HepG2 (cell line): ENCODE results near the gene NCOA3. TPM values are rescaled to one million over a fixed set of nuclear protein-coding genes. Genes with fewer than 3 reads are reported as not detected.
A peak's percentile ranks its signal among the peaks of the same experiment; 100 is the strongest.

Experiments used
- BHLHE40 ChIP-seq: IDR thresholded peaks from 2 replicates; pipeline ENCODE4 v1.6.1; 2011; ENCODE audit warnings: low read length, improper control_type of control experiment
- BRD4 ChIP-seq: sonication (generic); formaldehyde crosslinking; IDR thresholded peaks from 2 replicates; pipeline ENCODE4 v1.4.0; 2020; ENCODE audit warnings: missing genetic modification reagents
- CC2D1A ChIP-seq: sonication (generic); formaldehyde crosslinking; IDR thresholded peaks from 2 replicates; pipeline ENCODE4 v1.8.1; 2023; ENCODE audit warnings: mild to moderate bottlenecking, missing genetic modification reagents
- EEA1 ChIP-seq: sonication (generic); formaldehyde crosslinking; IDR thresholded peaks from 2 replicates; pipeline ENCODE4 v1.5.1; 2020; ENCODE audit warnings: mild to moderate bottlenecking, missing genetic modification reagents, borderline replicate concordance
- HOXA7 ChIP-seq: sonication (generic); formaldehyde crosslinking; IDR thresholded peaks from 2 replicates; pipeline ENCODE4 v1.8.1; 2022; ENCODE audit warnings: mild to moderate bottlenecking, missing genetic modification reagents, moderate library complexity
- KMT2A ChIP-seq: sonication (generic); formaldehyde crosslinking; IDR thresholded peaks from 2 replicates; pipeline ENCODE4 v1.4.0; 2020; ENCODE audit warnings: missing genetic modification reagents
- MBNL3 ChIP-seq: fragments of 250-450 bp; sonication (Bioruptor Pico); conservative IDR thresholded peaks from 2 replicates; pipeline ENCODE4 v1.8.0; 2022; ENCODE audit warnings: mild to moderate bottlenecking, inconsistent platforms
- NFYB ChIP-seq: sonication (generic); formaldehyde crosslinking; IDR thresholded peaks from 2 replicates; pipeline ENCODE4 v1.4.0; 2020; ENCODE audit warnings: missing genetic modification reagents
- PAX8 ChIP-seq: sonication (generic); formaldehyde crosslinking; IDR thresholded peaks from 2 replicates; pipeline ENCODE4 v1.8.0; 2022; ENCODE audit warnings: mild to moderate bottlenecking, missing genetic modification reagents, borderline replicate concordance
- PLRG1 ChIP-seq: fragments of 450-650 bp; conservative IDR thresholded peaks from 2 replicates; pipeline ENCODE4 v1.6.1; 2016
- RARG ChIP-seq: sonication (generic); formaldehyde crosslinking; IDR thresholded peaks from 2 replicates; pipeline ENCODE4 v1.4.0; 2020; ENCODE audit warnings: low read depth, mild to moderate bottlenecking, missing genetic modification reagents
- RBAK ChIP-seq: sonication (generic); formaldehyde crosslinking; IDR thresholded peaks from 2 replicates; pipeline ENCODE4 v1.5.1; 2020; ENCODE audit warnings: mild to moderate bottlenecking, missing genetic modification reagents
- RXRB ChIP-seq: IDR thresholded peaks from 2 replicates; pipeline ENCODE4 v1.6.1; 2016; ENCODE audit warnings: borderline replicate concordance, missing genetic modification reagents, missing compliant biosample characterization
- SMC3 ChIP-seq: IDR thresholded peaks from 2 replicates; pipeline ENCODE4 v1.6.1; 2011; ENCODE audit warnings: low read length, improper control_type of control experiment
- SRY ChIP-seq: sonication (generic); formaldehyde crosslinking; IDR thresholded peaks from 2 replicates; pipeline ENCODE4 v1.8.0; 2022; ENCODE audit warnings: mild to moderate bottlenecking, missing genetic modification reagents
- ZBTB1 ChIP-seq: sonication (generic); formaldehyde crosslinking; IDR thresholded peaks from 2 replicates; pipeline ENCODE4 v1.4.0; 2020; ENCODE audit warnings: missing genetic modification reagents, borderline replicate concordance
- ZNF546 ChIP-seq: sonication (generic); formaldehyde crosslinking; conservative IDR thresholded peaks from 2 replicates; pipeline ENCODE4 v1.8.1; 2023; ENCODE audit warnings: mild to moderate bottlenecking, missing genetic modification reagents
- polyA plus RNA-seq, 8 experiments: library from polyadenylated mRNA; depleted of rRNA in 3 of 8; stranded (reverse) in 7 of 8; unstranded in 1 of 8; fragments of >200 nt; fragmentation: Illumina TruSeq in 4 of 8; extraction: Trizol in 4 of 8; gene quantifications; 2 replicates each; pipeline versions ENCODE4 v1.2.1 to v1.2.3, GENCODE V29; 2011 to 2016; ENCODE audit warnings: low read depth in 4 of 8, missing spikeins in 1 of 8, mixed read lengths in 1 of 8; ENCODE audit not compliant: insufficient read depth in 1 of 8
- total RNA-seq, 5 experiments: library from RNA; depleted of rRNA; stranded (reverse); fragments of >200 nt; fragmentation: Illumina TruSeq; extraction: Trizol; gene quantifications; 2 replicates each; pipeline ENCODE4 v1.2.3, GENCODE V29; 2016; ENCODE audit warnings: low read depth in 1 of 5
- TF ChIP-seq, protein P1 (sequence below): sonication (generic); formaldehyde crosslinking; IDR thresholded peaks from 2 replicates; pipeline ENCODE4 v1.4.0; 2020; ENCODE audit warnings: missing genetic modification reagents
- TF ChIP-seq, protein P2 (sequence below): sonication (generic); formaldehyde crosslinking; IDR thresholded peaks from 2 replicates; pipeline ENCODE4 v1.4.0; 2020; ENCODE audit warnings: mild to moderate bottlenecking, missing genetic modification reagents
- TF ChIP-seq, protein P3 (sequence below): sonication (generic); formaldehyde crosslinking; IDR thresholded peaks from 2 replicates; pipeline ENCODE4 v1.4.0; 2020; ENCODE audit warnings: mild to moderate bottlenecking, missing genetic modification reagents, borderline replicate concordance
- TF ChIP-seq, protein P4 (sequence below): sonication (generic); formaldehyde crosslinking; IDR thresholded peaks from 2 replicates; pipeline ENCODE4 v1.5.0; 2020; ENCODE audit warnings: missing genetic modification reagents, mild to moderate bottlenecking, borderline replicate concordance

Gene NCOA3
- total and polyA plus RNA-seq, 2 of the 13 experiments (the other 11 are each of a cell fraction or from before 2014, with no cell fraction given), result 35.0 to 56.8 TPM

DNA sequence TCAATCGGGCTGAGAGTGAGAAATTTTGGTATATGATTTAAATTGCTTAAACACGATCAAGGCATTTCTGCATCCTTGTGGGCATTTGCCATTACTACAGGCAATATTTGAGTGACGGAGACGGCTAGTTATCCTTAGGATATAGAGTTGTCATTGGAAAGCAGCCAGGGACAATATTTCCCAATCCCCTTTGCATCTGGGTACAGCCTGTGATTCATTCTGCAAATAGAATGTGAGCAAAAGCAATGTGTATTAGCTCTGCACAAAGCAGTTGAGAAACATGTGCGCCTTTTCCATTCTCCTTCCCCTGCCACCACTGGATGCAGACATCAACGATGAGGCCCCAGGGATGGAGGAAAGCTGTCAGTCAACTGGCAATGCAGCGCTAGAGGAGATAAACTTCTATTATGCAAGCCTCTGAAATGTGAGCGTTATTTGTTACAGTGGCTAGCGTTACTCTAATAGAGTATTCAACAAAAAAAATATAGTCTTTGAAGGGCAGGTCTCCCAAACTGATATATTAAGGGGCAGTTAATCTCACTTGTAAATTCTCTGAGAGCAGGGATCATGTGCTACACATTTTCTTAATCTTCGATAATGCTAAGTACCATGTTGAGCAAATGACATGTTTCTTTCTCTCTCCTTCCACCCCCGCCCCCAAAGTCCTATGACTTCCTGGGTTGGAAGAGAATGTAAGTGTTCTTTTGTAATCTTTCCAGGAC is 37.1 kb upstream of the NCOA3 start (continued):
- TF ChIP-seq HOXA7 (CRISPR knock-in tag) (no peak), KMT2A (CRISPR knock-in tag) (peak; percentile 83), SMC3 (peak; percentile 84), PLRG1 (no peak), ZBTB1 (no peak), CC2D1A (CRISPR knock-in tag) (no peak), SRY (CRISPR knock-in tag) (no peak), PAX8 (CRISPR knock-in tag) (no peak), RARG (no peak), MBNL3 (CRISPR knock-in tag) (no peak), NFYB (CRISPR knock-in tag) (peak; percentile 48), RBAK (CRISPR knock-in tag) (peak; percentile 91), ZNF546 (CRISPR knock-in tag) (no peak), RXRB (peak; percentile 96), EEA1 (no peak), BRD4 (peak; percentile 83), BHLHE40 (peak; percentile 82)
- TF ChIP-seq, protein P1, sequence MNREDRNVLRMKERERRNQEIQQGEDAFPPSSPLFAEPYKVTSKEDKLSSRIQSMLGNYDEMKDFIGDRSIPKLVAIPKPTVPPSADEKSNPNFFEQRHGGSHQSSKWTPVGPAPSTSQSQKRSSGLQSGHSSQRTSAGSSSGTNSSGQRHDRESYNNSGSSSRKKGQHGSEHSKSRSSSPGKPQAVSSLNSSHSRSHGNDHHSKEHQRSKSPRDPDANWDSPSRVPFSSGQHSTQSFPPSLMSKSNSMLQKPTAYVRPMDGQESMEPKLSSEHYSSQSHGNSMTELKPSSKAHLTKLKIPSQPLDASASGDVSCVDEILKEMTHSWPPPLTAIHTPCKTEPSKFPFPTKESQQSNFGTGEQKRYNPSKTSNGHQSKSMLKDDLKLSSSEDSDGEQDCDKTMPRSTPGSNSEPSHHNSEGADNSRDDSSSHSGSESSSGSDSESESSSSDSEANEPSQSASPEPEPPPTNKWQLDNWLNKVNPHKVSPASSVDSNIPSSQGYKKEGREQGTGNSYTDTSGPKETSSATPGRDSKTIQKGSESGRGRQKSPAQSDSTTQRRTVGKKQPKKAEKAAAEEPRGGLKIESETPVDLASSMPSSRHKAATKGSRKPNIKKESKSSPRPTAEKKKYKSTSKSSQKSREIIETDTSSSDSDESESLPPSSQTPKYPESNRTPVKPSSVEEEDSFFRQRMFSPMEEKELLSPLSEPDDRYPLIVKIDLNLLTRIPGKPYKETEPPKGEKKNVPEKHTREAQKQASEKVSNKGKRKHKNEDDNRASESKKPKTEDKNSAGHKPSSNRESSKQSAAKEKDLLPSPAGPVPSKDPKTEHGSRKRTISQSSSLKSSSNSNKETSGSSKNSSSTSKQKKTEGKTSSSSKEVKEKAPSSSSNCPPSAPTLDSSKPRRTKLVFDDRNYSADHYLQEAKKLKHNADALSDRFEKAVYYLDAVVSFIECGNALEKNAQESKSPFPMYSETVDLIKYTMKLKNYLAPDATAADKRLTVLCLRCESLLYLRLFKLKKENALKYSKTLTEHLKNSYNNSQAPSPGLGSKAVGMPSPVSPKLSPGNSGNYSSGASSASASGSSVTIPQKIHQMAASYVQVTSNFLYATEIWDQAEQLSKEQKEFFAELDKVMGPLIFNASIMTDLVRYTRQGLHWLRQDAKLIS (CRISPR knock-in tag), result 0 out of 2 replicates have a peak, but pooled peaks have one; percentile 69
- TF ChIP-seq, protein P2, sequence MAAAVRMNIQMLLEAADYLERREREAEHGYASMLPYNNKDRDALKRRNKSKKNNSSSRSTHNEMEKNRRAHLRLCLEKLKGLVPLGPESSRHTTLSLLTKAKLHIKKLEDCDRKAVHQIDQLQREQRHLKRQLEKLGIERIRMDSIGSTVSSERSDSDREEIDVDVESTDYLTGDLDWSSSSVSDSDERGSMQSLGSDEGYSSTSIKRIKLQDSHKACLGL (CRISPR knock-in tag), result no peak; the same call in 1 of the 2 replicates
- TF ChIP-seq, protein P3, sequence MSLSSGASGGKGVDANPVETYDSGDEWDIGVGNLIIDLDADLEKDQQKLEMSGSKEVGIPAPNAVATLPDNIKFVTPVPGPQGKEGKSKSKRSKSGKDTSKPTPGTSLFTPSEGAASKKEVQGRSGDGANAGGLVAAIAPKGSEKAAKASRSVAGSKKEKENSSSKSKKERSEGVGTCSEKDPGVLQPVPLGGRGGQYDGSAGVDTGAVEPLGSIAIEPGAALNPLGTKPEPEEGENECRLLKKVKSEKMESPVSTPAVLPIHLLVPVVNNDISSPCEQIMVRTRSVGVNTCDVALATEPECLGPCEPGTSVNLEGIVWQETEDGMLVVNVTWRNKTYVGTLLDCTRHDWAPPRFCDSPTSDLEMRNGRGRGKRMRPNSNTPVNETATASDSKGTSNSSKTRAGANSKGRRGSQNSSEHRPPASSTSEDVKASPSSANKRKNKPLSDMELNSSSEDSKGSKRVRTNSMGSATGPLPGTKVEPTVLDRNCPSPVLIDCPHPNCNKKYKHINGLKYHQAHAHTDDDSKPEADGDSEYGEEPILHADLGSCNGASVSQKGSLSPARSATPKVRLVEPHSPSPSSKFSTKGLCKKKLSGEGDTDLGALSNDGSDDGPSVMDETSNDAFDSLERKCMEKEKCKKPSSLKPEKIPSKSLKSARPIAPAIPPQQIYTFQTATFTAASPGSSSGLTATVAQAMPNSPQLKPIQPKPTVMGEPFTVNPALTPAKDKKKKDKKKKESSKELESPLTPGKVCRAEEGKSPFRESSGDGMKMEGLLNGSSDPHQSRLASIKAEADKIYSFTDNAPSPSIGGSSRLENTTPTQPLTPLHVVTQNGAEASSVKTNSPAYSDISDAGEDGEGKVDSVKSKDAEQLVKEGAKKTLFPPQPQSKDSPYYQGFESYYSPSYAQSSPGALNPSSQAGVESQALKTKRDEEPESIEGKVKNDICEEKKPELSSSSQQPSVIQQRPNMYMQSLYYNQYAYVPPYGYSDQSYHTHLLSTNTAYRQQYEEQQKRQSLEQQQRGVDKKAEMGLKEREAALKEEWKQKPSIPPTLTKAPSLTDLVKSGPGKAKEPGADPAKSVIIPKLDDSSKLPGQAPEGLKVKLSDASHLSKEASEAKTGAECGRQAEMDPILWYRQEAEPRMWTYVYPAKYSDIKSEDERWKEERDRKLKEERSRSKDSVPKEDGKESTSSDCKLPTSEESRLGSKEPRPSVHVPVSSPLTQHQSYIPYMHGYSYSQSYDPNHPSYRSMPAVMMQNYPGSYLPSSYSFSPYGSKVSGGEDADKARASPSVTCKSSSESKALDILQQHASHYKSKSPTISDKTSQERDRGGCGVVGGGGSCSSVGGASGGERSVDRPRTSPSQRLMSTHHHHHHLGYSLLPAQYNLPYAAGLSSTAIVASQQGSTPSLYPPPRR, result peak; percentile 97
- TF ChIP-seq, protein P4, sequence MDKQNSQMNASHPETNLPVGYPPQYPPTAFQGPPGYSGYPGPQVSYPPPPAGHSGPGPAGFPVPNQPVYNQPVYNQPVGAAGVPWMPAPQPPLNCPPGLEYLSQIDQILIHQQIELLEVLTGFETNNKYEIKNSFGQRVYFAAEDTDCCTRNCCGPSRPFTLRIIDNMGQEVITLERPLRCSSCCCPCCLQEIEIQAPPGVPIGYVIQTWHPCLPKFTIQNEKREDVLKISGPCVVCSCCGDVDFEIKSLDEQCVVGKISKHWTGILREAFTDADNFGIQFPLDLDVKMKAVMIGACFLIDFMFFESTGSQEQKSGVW (CRISPR knock-in tag), result no peak
